ENCODE results near the gene DCHS2. TPM values are rescaled to one million over a fixed set of nuclear protein-coding genes. Genes with fewer than 3 reads are reported as not detected.

Gene DCHS2
- total RNA-seq, 2 donors from 2014 or later: 0.28 to 0.71 TPM

- intact Hi-C loops (cut with DNase I): no loop called here
- DNase-seq (ENCODE audit: low spot score): no peak
Measured at GRCh38 chr4:154189346-154189745, 302.3 kb downstream of the DCHS2 start.

- no peak for DNase-seq (ENCODE audit: low spot score)
- intact Hi-C loops (cut with DNase I): no loop called here
Measured at GRCh38 chr4:154186888-154187287, 304.7 kb downstream of the DCHS2 start.

GRCh38 chr4:154186035-154186434, 305.6 kb downstream of the DCHS2 start:
- intact Hi-C loops (cut with DNase I): no loop called here
- no peak for DNase-seq (ENCODE audit: low spot score)

DNA sequence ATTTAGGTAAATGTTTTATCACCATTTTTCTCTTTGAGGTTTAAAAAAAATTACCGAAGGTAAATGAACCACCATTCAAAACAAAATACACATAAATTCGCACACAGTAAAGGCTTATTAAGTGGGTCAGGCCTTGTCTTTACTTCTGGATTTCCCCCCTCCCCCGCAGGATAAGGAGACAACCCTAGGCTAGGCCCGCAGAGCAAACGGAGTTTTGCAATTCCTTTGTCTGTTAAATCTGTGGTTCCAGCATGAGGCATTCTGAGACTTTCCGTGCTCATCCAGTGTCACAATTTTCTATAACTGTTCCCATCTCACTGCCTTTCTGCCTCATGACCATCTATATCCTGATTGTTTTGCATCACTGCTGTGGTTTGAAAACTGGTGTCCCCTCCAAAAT, 307.4 kb downstream of the DCHS2 start:
- intact Hi-C loops (cut with DNase I): no loop called here
- DNase-seq (ENCODE audit: low spot score): no peak

DNA sequence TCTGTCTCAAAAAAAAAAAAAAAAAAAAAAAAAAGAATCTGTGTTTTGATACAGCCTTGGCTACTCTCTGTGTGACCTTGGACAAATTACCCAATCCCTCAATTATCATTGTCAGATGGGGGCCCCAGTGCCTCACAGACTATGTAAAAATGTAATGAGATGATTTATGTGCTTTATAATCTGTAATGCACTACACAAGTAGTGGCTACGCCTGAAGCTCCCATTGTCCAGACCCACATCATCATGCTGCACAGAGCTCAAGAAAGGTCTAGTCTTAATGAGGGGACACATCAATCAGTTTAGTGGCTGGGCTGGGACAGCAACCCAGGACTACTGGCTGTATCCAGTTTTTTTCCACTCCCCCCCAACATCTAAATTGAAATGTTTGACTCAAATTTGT, 308.3 kb downstream of the DCHS2 start:
- intact Hi-C loops (cut with DNase I): no loop called here
- no peak for DNase-seq (ENCODE audit: low spot score)

Other genes with a start within 250 kb of the DCHS2 start
- gene PLRG1, start 58.6 kb upstream of the DCHS2 start, total RNA-seq: 10 to 100 TPM; 66.8 to 69.5 TPM
- 1 to 10 TPM in 1 of 2 donors, not detected in 1; 1.5 TPM for gene FGB, start 71.2 kb upstream of the DCHS2 start, total RNA-seq
- 1 to 10 TPM in 1 of 2 donors, not detected in 1; 1.6 TPM for gene FGA, start 98.9 kb upstream of the DCHS2 start, total RNA-seq
- under 1 TPM in 1 of 2 donors, not detected in 1; 0.88 TPM for gene FGG, start 120.9 kb upstream of the DCHS2 start, total RNA-seq